Transverse colon (tissue), 4 donors: ENCODE data around the gene DTWD2. TPM values are rescaled to one million over a fixed set of nuclear protein-coding genes. Genes with fewer than 3 reads are reported as not detected.
"Not testable (repeated sequence)": the region's sequence is repeated elsewhere in the genome, so short reads cannot be mapped to it uniquely, and the experiment has no call there.

Experiments
- DNase-seq: peaks from one replicate; pipeline ENCODE4 v3.0.0-alpha.2; 2019
- H3K27ac ChIP-seq, 4 donors: fragments of 200-600 bp; sonication (generic); 2 replicates each; pipeline ENCODE4 v1.5.1; 2016 to 2018; ENCODE audit warnings: inconsistent platforms in 4 of 4
- H3K27me3 ChIP-seq: fragments of 200-600 bp; sonication (generic); 2 replicates; pipeline ENCODE4 v1.5.1; 2017; ENCODE audit warnings: inconsistent platforms
- H3K36me3 ChIP-seq, 4 donors: fragments of 200-600 bp; sonication (generic); 2 replicates each; pipeline ENCODE4 v1.5.1; 2017 to 2019; ENCODE audit warnings: inconsistent platforms in 4 of 4
- H3K4me1 ChIP-seq, 4 donors: fragments of 200-600 bp; sonication (generic); 2 replicates each; pipeline ENCODE4 v1.5.1; 2017 to 2020; ENCODE audit warnings: inconsistent platforms in 4 of 4
- H3K4me3 ChIP-seq, 4 donors: fragments of 200-600 bp; sonication (generic); 1 replicate in 1 of 4; 2 replicates in 3 of 4; pipeline versions ENCODE4 v1.5.1 to v1.6.1; 2017 to 2019; ENCODE audit warnings: inconsistent platforms in 4 of 4
- H3K9me3 ChIP-seq, 2 donors: fragments of 200-600 bp; sonication (generic); 2 replicates each; pipeline ENCODE4 v1.5.1; 2017 to 2019; ENCODE audit warnings: inconsistent platforms in 2 of 2
- CTCF ChIP-seq, 5 experiments: fragments of 200-600 bp in 3 of 5; fragments of 450-650 bp in 2 of 5; sonication (generic) in 3 of 5; IDR thresholded peaks; 1 replicate in 2 of 5; 2 replicates in 3 of 5; pipeline ENCODE4 v1.5.1; 2016 to 2017; ENCODE audit warnings: antibody characterized with exemption in 5 of 5, inconsistent platforms in 3 of 5, mild to moderate bottlenecking in 2 of 5, moderate library complexity in 1 of 5
- EP300 ChIP-seq: sonication (generic); formaldehyde crosslinking; IDR thresholded peaks from one replicate; pipeline ENCODE4 v1.6.1; 2017; ENCODE audit warnings: antibody characterized with exemption, low read depth
- POLR2A ChIP-seq: fragments of 450-650 bp; IDR thresholded peaks from one replicate; pipeline ENCODE4 v1.6.1; 2016; ENCODE audit warnings: antibody characterized with exemption, mild to moderate bottlenecking, moderate library complexity
- POLR2AphosphoS5 ChIP-seq, 3 donors: sonication (generic); formaldehyde crosslinking; IDR thresholded peaks; one replicate each; pipeline ENCODE4 v1.6.1; 2016; ENCODE audit warnings: antibody characterized with exemption in 3 of 3
- WGBS, 2 donors: methylation state at CpG; one replicate each; pipeline ENCODE4 v1.1.5; 2018; ENCODE audit warnings: low coverage in 1 of 2; 5-methylcytosine and 5-hydroxymethylcytosine counted together
- in situ Hi-C, 4 donors: fragments of 200-750 bp; cut with MboI; loops; one replicate each; pipeline versions ENCODE4 v1.15.0 to v1.15.1; 2017; ENCODE audit warnings: low sequenced_read_pairs in 3 of 4, low pct_ligation_motif_present in 1 of 4, low pct_unique_long_range_greater_than_20kb in 1 of 4
- intact Hi-C: fragments of 100-400 bp; cut with DNase I; formaldehyde crosslinking; loops from one replicate; pipeline ENCODE4 v1.15.1; 2023; ENCODE audit warnings: low total_unique reads
- total RNA-seq, 4 donors: library from RNA; depleted of rRNA; stranded (reverse); fragments of >200 nt; gene quantifications; one replicate each; pipeline ENCODE4 v1.1.0, GENCODE V29; 2016

The DTWD2 gene
- total RNA-seq, 4 donors from 2014 or later, result 13.1 to 34.0 (median 23.0) TPM

- 78 to 79% methylated on average over 2 of the region's 2 CpGs for WGBS, 2 donors
- Histone ChIP-seq H3K9me3 (no peaks in the 10 kb centered on the region), H3K27me3 (no peaks in the 10 kb centered on the region), H3K36me3 (no peaks in the 10 kb centered on the region), H3K4me1 (no peaks in the 10 kb centered on the region), H3K4me3 (no peak overlapping the region), H3K27ac (no peak overlapping the region)
- TF ChIP-seq POLR2AphosphoS5 (IDR thresholded peaks at IDR 0.05), result no peak
- TF ChIP-seq EP300, result no peak
- TF ChIP-seq POLR2A, result no peak
- no peak for TF ChIP-seq CTCF (IDR thresholded peaks at IDR 0.05)
- DNase-seq, result no peak
- intact Hi-C loops, result no loop called here
- in situ Hi-C loops, result no loop called here
Observed at GRCh38 chr5:118889165-118889564, 99.2 kb downstream of the DTWD2 start.

DNA sequence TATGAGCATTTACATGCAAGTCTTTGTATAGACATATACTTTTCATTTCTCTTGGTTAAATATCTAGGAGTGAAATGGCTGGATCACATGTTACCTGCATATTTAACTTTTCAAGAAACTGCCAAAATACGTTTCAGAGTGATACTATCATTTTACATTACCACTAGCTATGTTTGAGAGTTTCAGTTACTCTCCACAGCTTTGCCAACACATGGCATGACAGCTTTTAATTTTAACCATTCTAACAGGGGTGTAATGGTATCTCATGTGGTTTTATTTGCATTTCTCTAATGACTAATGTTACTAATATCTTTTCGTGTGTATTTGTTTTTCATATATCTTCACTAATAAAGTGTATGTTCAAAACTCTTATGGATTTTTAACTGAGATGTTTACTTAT, 99.8 kb downstream of the DTWD2 start:
- no peak for DNase-seq
- no peaks in the 10 kb centered on the region for H3K4me1 ChIP-seq
- TF ChIP-seq POLR2A (no peak), EP300 (no peak), CTCF (IDR thresholded peaks at IDR 0.05) (no peak), POLR2AphosphoS5 (IDR thresholded peaks at IDR 0.05) (no peak)
- no peaks in the 10 kb centered on the region for H3K9me3 ChIP-seq
- in situ Hi-C loops, result no loop called here
- no peaks in the 10 kb centered on the region for H3K36me3 ChIP-seq
- no peak overlapping the region for H3K27ac ChIP-seq
- WGBS, 2 donors, result 69 to 87% methylated on average over 2 of the region's 2 CpGs
- H3K27me3 ChIP-seq, result no peaks in the 10 kb centered on the region
- no peak overlapping the region for H3K4me3 ChIP-seq
- intact Hi-C loops, result no loop called here

- TF ChIP-seq POLR2A (no peak), CTCF (IDR thresholded peaks at IDR 0.05) (no peak), POLR2AphosphoS5 (IDR thresholded peaks at IDR 0.05) (no peak), EP300 (no peak)
- Histone ChIP-seq H3K36me3 (no peaks in the 10 kb centered on the region), H3K27me3 (no peaks in the 10 kb centered on the region), H3K4me3 (no peak overlapping the region), H3K27ac (no peak overlapping the region), H3K9me3 (peaks cover 0 to under 1% of the 10 kb centered on the region in 2 donors), H3K4me1 (no peaks in the 10 kb centered on the region)
- 83 to 86% methylated on average over 2 of the region's 2 CpGs for whole genome bisulfite sequencing, 2 donors
- intact Hi-C loops (no loop called here), in situ Hi-C loops (no loop called here)
- DNase-seq, result no peak
Observed at GRCh38 chr5:118883362-118883761, 105.0 kb downstream of the DTWD2 start.

GRCh38 chr5:118882666-118883065, 105.7 kb downstream of the DTWD2 start:
- 88 to 90% methylated on average over 2 to 3 of the region's 3 CpGs for WGBS, 2 donors
- intact Hi-C loops, result no loop called here
- TF ChIP-seq POLR2AphosphoS5 (IDR thresholded peaks at IDR 0.05) (no peak), EP300 (no peak), POLR2A (no peak), CTCF (IDR thresholded peaks at IDR 0.05) (no peak)

GRCh38 chr5:118876852-118877251, 111.5 kb downstream of the DTWD2 start:
- 73 to 100% methylated on average over 3 of the region's 3 CpGs for WGBS, 2 donors
- H3K9me3 ChIP-seq, result peaks cover 38 to 39% of the 10 kb centered on the region in 2 donors
- DNase-seq, in situ Hi-C loops, H3K4me3 ChIP-seq, H3K4me1 ChIP-seq, H3K27ac ChIP-seq, H3K27me3 ChIP-seq, intact Hi-C loops, H3K36me3 ChIP-seq: not testable (repeated sequence)

More at GRCh38 chr5:118882666-118883065, 105.7 kb downstream of the DTWD2 start:
- Histone ChIP-seq H3K27ac (no peak overlapping the region), H3K36me3 (no peaks in the 10 kb centered on the region), H3K4me1 (no peaks in the 10 kb centered on the region), H3K27me3 (no peaks in the 10 kb centered on the region), H3K9me3 (peaks cover 4 to 8% of the 10 kb centered on the region in 2 donors), H3K4me3 (no peak overlapping the region)
- DNase-seq, result no peak
- in situ Hi-C loops, result no loop called here
